Activated naive CD4-positive, alpha-beta T cell treated with Interleukin-2 at 50 U/mL for 16 hours (primary cell): Measurements from ENCODE around the gene PRSS12.

Experiments used
- DNase-seq: peaks from one replicate; pipeline ENCODE4 v3.0.0-alpha.2; 2020

Gene PRSS12

DNA sequence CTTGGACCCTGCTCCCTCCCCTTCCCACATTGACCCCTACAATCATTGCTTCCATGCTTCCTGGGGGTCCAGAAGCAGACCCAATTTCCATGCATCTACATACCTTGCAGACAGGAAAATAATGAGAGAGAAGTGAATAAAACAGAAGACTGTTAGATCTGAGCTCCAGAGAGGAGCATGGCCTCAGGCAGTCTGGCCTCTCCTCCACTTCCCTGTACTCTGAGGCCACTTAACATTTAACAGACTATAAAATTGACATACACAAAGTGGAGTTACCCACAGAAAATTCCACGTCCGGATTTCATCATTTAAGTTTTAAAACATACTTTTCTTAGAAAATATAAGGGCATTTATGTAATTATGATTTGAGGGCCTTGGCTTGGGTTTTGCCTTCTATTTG, 2.1 kb upstream of the PRSS12 start:
- no peak for DNase-seq

DNA sequence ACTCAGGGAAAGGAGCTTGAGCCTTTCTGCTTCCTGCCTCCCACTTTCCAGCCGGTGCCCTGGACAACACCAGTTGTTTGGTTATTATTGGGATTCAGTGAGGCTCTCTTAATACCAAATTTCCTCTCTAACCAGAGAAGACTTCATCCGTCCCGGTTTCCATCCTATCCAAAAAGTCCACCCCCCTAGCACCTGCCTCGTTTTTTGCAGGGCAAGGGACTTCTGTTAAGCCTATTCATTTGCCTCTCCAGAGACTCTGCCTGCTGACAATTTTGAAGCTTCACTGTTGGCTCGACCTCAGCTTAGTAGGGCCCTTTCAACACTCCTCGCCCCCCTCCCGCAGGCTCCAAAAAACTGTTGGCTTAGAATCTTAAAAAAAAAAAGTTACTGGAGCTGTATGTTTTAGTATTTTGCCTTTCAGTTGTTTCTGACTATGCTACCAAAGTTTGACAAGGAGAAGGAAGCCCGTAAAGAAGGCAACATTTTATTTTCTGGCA, 779 bp upstream of the PRSS12 start:
- DNase-seq, result no peak

DNA sequence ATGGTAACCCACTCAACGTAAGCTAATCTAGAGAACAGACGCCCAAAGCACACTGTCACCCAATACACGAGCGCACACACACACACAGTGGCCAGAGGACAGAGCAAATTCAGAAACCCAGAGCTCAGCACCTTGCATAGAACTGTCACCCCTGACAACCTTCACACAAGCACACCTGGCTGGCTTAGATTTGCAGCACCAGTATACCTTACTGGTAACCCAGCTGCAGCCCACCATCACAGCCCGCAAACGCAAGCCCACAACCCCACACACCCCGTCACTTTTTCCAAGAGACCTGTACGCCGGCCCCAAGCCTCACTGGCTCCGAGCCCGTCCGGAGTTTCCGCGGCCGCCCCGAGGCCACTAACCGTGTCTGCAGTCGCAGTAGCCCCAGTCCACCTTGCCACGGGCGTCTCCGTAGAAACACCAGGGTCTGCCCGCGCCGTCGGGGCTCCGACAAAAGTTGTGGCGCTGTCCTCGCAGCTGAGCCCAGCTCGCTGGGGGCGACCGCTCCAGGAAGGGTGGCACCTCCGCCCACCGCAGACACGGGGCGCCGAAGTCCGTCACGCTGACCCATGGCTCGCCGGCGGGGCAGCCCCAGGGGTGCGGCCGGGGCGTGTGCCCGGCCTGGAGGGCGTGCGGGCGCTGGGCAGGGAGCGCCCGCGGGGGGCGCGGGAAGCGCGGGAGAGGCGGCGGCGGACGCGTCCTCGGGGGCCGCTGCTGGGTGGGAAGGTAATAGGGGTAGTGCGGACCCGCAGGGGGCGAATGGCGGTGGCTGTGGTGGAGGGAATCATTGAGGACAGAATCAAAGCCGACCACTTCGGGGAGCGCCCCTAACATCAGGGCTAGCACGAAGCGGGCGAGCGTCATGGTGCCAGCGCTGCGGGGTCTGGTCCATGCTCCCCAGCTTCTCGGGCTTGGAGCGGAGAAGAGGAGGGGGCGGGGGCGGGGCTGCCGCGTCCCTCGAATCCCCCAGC, 664 bp downstream of the PRSS12 start:
- DNase-seq, result no peak

DNA sequence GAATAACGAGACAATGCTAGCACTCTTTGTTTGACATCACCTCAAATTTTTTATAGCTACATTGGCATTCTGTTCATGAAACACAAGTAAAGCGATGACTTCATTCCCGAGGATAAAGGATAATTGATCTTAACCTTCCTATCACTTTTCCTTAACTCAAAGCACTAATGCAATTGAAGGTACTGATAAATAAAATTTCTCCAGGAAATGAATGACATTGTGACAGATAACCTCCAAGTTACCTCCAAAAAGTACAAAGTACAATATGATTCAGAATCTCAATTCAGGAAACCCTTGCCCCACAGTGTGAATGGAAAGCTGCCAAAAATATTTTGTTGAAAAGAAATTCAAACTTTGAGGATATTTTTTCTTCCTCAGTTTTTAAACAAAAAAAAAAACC, 1.8 kb downstream of the PRSS12 start:
- no peak for DNase-seq

DNA sequence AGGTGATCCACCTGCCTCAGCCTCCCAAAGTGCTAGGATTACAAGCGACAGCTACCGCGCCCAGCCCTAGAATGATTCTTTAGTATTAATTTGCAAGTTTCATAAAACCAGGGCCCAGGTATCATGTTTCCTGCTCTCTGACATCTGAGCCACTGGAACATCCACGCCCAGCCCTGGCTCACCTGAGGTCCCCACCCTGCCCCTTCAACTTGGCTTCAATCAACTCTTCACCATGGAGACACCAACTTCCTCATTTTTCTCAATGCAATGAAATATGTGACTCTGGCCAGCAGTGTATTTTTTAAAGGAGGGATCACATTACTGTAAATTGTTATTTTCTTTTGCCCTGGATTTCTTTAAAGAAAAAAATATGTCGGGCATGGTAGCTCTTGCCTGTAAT, 3.9 kb downstream of the PRSS12 start:
- no peak for DNase-seq

DNA sequence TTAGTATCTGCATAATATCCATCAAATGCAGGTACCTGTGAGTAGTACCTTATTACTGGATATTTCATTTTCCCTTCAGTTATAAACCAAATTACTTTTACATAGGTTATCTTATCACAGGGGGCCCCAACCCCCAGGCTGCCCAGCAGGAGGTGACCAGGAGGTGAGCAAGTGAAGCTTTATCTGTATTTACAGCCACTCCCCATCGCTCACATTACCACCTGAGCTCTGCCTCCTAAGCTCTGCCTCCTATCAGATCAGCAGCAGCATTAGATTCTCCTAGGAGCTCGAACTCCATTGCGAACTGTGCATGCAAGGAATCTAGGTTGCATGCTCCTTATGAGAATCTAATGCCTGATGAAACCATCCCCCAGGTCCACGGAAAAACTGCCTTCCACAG, 6.3 kb downstream of the PRSS12 start:
- DNase-seq, result no peak

DNA sequence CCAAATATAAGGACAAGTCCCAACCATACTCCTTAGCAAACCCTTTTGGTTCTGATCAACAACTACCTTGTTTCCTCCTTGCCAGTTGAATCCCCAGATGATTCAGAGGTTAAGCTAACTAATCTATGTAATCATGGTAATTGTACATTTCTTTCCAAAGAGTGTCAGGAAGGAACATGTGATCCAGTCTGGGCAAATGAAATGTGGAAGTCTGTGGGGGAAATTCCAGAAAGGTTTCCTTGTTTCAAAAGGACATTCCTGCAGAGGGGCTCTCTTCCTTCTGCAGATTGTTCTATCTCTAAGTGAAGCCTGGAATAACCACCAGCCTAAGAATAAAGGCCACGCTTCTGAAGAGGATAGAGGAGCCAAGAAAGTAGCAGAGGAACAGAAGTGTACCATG, 7.0 kb downstream of the PRSS12 start:
- DNase-seq, result no peak

DNA sequence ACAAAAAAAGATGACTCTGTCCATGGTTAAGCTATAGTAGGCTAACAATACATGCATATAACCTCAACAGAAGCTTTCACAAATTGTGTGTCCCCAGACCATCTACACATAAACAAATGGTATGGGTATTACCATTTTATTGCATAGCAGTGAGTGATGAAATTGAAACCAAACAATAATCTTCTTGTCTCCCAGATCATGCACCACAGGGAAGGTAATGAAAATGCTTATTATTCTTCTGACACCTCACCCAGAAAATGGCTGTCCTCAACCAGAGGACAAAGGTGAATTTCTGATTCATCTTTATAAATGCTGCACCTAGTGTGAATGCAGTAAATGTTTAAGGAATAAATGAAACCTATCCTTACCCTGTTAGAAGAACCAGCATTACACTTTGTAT, 8.0 kb downstream of the PRSS12 start:
- DNase-seq, result no peak

DNA sequence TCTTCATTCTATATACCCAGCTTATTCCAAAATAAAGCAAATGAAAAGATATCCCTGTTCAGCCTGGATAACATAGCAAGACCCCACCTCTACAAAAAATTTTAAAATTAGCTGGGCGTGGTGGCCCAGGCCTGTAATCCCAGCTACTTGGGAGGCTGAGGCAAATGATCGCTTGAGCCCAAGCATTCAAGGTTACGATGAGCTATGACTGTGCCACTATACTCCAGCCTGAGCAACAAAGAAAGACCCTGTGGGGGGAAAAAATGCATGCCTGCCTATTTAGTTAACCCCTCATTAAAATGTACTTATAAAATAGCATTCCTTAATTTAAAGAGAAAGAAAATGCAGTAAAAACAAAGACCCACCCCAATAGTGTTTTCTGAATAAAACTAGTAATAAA, 9.3 kb downstream of the PRSS12 start:
- DNase-seq, result no peak

DNA sequence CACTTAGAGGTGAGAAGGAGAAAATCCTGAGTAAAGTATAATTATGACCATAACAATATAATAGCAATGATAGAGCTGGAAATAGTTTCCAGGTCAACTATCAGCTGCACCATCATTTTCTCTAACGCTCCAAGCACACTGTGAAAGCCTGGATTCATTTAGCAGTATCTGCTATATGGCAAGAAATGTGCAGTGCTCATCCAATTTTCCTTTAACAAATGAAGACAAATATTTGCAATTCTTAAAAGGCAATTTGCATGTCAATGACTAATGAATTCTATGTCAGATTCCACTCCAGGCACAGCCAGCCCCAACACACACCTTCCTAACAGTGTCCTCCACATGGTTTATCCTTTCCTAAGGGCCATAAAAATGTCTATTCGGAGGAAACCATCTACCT, 12.7 kb downstream of the PRSS12 start:
- DNase-seq, result no peak

DNA sequence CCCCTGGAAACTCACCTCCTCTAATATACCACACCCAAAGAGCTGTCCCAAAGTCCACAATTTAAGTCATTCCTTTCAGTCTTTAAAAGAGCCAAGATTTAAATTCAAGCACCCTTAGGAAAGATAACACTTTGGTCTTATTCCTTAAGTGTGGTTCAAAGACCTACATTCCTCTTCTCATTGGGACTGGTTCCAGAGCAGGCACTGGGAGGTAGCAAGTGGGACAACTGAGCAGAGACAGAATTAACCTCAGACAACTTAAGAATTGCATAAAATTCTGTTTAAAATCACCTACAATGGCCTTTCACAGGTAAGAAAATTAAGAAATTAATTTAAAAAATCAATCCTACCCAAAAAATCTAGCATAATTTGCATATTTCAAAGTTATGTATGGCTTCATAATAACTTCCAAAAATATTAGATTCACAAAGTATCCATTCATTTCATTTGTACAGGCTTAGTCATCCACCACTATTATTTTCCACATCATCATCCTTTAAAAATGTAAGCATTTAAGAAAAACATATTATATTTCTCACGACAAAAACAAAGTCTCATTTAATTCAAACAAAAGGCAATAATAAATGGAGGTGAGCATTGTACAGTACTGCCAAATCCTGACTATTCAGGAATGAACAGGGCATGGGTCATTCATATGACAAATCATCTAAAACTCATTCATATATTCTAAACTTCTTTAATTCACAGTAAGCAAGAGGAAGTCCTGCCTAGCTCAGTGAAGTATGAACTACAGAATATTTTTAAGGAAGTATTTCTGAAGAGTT, 13.6 kb downstream of the PRSS12 start:
- no peak for DNase-seq

DNA sequence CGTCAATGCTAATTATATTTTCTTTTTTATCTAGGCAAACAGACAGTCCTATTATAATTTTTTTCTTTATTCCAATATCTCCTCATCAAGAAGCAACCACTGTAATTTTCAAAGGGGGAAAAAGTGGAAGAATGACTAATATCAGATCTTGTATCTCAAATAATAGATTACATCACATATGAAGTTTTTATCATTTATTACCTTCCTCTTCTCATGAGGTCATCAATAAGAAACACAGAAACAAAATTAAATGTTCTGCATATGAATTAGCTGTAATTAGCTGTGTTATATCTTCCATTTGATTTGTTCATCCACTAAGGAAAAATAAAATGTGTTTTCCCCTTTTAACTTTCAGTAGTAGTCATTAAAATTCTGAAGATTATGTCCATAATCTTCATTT, 14.3 kb downstream of the PRSS12 start:
- no peak for DNase-seq

DNA sequence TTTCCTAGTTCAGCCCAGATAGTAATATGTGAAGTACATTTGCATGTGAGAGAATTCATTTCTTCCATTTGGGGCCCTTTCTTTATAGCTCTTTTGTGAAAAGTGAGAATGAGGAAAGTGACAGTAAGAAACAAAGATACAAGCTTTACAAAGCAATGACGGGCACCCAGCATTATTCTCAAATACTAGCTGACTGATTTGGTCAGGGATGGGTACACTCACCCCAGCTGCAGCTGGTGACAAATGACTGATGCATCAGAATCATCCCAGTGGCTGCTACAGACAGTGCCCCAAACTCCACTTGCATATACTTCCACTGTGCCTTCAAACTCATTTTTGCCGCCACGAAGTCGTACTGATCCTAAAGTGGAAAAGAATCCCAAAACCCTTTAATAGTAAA, 14.8 kb downstream of the PRSS12 start:
- no peak for DNase-seq

DNA sequence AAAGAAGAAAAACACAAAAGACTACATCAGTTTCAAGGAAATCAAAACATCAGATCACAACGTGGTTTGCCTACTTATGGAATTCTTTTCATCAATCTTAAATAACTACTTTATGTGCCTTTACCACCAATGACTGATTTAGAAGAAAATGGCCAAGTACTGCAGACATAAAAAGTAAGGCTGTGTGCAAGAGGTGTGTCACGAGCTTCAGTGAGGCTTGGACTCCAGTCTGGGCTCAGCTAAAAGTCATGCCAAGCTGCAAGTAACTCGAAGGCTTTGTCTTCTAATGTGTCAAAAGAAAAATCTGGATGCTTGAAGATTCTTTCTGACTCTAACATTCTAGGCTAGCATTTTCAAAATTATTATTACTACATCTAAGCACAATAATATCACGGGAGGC, 17.0 kb downstream of the PRSS12 start:
- DNase-seq, result no peak

DNA sequence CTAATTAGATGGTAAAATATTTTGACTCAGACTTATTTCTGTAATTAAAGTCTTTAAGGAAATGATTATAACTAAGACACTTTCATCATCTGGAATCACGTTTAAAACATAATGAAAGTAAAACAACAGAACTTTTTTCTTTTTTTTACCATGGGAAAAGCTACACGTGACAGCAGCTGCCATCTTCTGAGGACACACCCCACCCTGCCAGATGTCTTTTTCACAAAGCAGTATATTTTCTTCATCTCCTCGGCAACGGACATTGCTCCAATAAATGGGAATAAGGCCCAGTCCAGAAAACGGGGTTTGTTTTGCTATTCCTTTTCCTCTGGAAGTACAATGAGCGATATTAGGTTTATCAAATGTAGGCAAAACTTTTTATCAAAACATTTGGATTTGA, 17.5 kb downstream of the PRSS12 start:
- no peak for DNase-seq

DNA sequence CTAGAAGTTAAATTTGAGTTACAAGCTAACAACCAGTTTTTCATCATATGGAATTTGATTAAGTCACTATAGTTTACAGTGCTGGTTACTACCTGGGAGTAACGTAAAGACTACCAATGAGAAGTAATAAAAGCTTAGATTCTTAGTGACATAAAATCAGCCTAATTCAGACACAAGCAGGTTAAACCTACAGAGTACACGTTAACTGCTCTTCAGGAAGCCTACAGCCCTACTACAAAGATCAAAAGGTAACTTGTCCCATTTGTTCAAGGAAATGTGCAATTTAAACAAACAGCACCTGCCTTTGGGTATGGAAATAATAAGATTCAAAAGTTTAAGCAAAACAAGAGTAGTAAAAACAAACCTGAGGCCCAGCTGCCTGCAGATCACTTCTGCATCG, 21.5 kb downstream of the PRSS12 start:
- no peak for DNase-seq

DNA sequence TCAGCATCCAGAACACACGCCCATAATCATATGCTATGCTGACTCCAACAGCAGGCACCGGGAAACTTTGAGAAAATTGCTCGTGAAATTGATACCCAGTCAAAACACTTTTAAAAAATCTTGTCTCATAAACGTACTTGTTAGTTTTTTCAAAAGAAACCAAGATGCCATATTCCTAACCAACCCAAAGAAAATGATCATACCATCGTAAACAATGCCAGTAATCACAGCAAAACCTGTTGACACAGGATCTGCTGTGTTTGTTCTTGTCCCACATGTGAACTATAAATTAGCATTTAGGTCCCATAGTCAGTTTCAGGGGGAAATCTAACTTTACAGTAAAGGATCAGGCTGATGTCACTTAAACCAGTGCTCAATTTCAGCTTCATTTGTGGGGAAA, 23.0 kb downstream of the PRSS12 start:
- no peak for DNase-seq

DNA sequence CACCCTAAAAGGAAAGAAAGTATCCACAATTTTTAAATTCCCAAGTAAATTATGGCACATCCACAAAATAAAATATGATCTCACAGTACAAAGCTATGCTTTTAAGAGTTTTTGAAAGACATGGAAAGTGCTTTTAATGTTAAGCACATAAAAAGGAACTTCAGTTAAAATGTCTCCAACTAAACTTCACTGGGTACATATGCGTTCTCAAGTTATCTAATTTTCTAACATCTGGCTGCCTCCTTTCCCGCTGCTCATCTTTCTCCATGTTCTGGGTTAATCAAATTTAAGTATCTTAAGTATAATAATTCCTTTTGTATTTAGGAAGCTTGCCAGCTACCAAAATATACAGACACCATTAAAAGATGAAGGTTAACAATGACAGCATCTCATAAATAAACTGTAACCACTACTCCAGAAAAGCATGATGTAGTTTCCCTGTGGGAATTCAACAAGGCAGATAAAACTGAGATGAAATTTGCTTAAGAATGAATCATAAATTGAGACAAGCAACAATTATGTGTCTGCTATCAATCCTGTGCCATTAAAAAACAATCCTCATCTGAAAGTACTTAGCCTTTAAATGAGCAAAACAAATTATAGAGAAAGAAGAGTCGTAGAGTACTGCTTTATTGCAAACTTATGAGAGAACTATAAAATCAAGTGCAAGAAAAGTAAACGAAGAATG, 25.1 kb downstream of the PRSS12 start:
- no peak for DNase-seq

DNA sequence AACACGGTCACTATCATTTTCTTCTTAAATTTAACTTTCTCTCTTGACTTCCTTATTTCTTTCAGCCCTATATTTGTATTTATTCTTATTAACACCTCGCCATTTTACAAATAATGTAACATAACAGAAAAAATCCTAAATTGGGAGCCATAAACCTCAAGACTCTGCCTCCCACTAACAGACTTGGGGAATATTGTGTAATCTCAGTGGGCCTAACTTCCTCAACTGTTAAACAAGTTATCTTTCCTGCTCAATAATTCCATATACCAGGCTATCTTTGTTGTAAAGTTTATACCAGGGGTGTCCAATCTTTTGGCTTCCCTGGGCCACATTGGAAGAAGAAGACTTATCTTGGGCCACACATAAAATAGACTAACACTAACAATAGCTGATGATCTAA, 26.2 kb downstream of the PRSS12 start:
- DNase-seq, result no peak

DNA sequence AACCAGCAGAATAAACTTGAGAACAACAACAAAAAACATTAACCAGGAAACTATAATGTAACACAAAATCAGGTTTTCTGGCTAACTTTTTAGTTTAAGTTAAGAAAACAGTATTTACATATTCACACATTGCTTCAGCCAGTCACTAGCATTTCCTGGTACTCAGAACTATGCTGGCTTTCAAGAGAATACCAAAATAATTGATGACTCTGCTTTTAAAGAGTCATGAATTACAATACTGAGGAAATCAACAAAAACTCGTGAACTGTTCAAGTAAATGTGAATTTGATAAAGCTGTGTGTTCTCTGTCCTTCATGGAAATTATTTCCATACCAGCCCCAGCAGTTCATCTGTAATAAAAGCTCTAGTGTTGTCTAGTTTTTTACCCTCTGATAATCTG, 27.4 kb downstream of the PRSS12 start:
- no peak for DNase-seq

DNA sequence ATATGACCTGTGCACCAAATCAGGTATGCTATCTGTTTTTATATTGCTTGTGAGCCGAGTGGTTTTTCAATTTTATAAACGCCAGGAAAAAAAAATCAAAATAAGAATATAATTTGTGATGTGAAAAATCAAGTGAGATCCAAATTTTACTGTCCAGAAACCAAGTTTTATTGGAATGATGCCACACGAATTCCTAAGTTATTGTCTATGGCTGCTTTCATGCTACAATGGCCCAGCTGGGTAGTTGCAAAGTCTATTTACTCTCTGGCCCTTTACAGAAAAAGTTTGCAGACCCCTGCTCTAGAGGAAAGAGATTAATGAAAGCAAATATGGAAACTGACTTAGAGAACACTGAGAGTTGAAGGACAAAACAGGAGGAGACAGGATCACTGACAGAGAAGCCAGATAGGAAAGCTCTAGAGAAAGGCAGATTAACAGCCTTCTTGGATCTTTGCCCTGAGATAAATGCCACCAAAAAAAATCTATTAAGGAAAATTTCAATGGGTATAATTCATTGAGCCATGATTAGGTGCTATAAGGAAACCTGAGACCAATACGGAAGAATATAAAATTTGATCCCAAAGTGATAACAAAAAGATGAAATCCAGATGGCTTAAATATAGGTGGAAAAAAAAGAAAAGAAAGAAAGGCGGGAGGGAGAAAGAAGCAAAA, 29.8 kb downstream of the PRSS12 start:
- no peak for DNase-seq

DNA sequence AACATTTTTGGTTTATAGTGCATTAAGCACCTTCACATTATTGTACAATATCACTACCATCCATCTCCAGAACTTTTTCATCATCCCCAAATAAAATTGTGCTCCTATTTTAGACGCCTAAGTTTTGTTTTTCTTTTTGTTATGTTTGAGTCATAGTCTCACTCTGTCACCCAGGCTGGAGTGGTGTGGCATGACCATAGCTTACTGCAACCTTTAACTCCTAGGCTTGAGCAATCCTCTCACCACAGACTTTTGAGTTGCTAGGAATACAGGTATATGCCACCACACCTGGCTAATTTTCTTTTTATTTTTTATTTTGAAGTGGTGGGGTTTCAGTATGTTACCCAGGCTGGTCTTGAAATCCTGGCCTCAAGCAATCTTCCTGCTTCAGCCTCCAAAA, 33.9 kb downstream of the PRSS12 start:
- DNase-seq, result no peak

DNA sequence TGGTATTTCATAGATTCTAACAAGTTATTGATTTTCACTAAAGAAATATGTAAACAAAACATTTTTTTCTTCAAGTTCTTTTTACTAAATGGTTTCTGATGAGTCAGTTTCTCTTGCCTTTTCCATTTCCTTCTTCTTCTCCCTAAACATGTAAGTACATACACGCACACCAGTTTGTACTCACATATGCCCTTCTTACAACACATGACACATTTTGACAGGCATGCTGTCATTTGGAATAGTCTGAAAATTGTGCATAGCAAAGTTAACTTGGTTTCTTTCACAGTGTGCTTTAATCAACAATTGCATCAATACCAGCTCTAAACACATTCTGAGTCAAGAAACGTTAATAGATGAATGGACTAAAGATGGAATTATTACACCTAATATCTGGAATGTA, 35.1 kb downstream of the PRSS12 start:
- DNase-seq, result no peak
